GM19467 (cell line): ENCODE data around the gene SLC39A12.

Source experiments
- ATAC-seq: cut with Tn5 transposase; IDR thresholded peaks from one replicate; pipeline ENCODE4 v1.9.1; 2021; ENCODE audit warnings: mild to moderate bottlenecking, moderate library complexity; ENCODE audit not compliant: unreplicated experiment

Gene SLC39A12

GRCh38 chr10:17961551-17962422 lies 10.1 kb downstream of the SLC39A12 start:
- no peak for ATAC-seq

- ATAC-seq = no peak
These were observed 11.7 kb downstream of the SLC39A12 start for GRCh38 chr10:17963431-17963830.

GRCh38 chr10:17965649-17966235 lies 14.0 kb downstream of the SLC39A12 start:
- ATAC-seq = no peak

- no peak for ATAC-seq
These were observed 22.8 kb downstream of the SLC39A12 start for GRCh38 chr10:17974505-17974904.

- no peak for ATAC-seq
These were observed 29.3 kb downstream of the SLC39A12 start for GRCh38 chr10:17980846-17981565.

- no peak for ATAC-seq
These were observed 30.2 kb downstream of the SLC39A12 start for GRCh38 chr10:17981766-17982380.

- ATAC-seq = no peak
These were observed 32.3 kb downstream of the SLC39A12 start for GRCh38 chr10:17984056-17984455.

GRCh38 chr10:17984563-17984962 lies 32.8 kb downstream of the SLC39A12 start:
- no peak for ATAC-seq

GRCh38 chr10:17989908-17990767 lies 38.4 kb downstream of the SLC39A12 start:
- peak; percentile 77 for ATAC-seq

- ATAC-seq = no peak
These were observed 40.5 kb downstream of the SLC39A12 start for GRCh38 chr10:17992266-17992665.

- ATAC-seq = no peak
These were observed 41.6 kb downstream of the SLC39A12 start for GRCh38 chr10:17993361-17993760.

GRCh38 chr10:18000601-18001000 lies 48.9 kb downstream of the SLC39A12 start:
- no peak for ATAC-seq

GRCh38 chr10:18005445-18005780 lies 53.7 kb downstream of the SLC39A12 start:
- ATAC-seq = no peak

- no peak for ATAC-seq
These were observed 54.2 kb downstream of the SLC39A12 start for GRCh38 chr10:18005781-18006456.

GRCh38 chr10:18008986-18009385 lies 57.3 kb downstream of the SLC39A12 start:
- ATAC-seq = no peak

GRCh38 chr10:18010050-18010449 lies 58.3 kb downstream of the SLC39A12 start:
- ATAC-seq = no peak

GRCh38 chr10:18020523-18020922 lies 68.8 kb downstream of the SLC39A12 start:
- ATAC-seq = no peak

GRCh38 chr10:18021725-18022480 lies 70.2 kb downstream of the SLC39A12 start:
- no peak for ATAC-seq
